GM19035 (cell line): Measurements from ENCODE around the gene ZC3HAV1.
"Not testable (repeated sequence)": the region's sequence is repeated elsewhere in the genome, so short reads cannot be mapped to it uniquely, and the experiment has no call there.

ENCODE experiments used
- ATAC-seq: cut with Tn5 transposase; IDR thresholded peaks from one replicate; pipeline ENCODE4 v1.9.1; 2021; ENCODE audit not compliant: unreplicated experiment

ZC3HAV1 gene

GRCh38 chr7:139055674-139056073 is 53.8 kb downstream of the ZC3HAV1 start:
- ATAC-seq = no peak

- ATAC-seq = not testable (repeated sequence)
These were observed 54.9 kb downstream of the ZC3HAV1 start for GRCh38 chr7:139054656-139055055.

- ATAC-seq = no peak
These were observed 55.4 kb downstream of the ZC3HAV1 start for GRCh38 chr7:139054101-139054500.

- ATAC-seq = no peak
These were observed 57.9 kb downstream of the ZC3HAV1 start for GRCh38 chr7:139051655-139052054.

- no peak for ATAC-seq
These were observed 59.6 kb downstream of the ZC3HAV1 start for GRCh38 chr7:139049936-139050335.

- ATAC-seq = no peak
These were observed 60.4 kb downstream of the ZC3HAV1 start for GRCh38 chr7:139049111-139049510.

- no peak for ATAC-seq
These were observed 61.5 kb downstream of the ZC3HAV1 start for GRCh38 chr7:139047970-139048369.

GRCh38 chr7:139046143-139046542 is 63.4 kb downstream of the ZC3HAV1 start:
- ATAC-seq = no peak

- no peak for ATAC-seq
These were observed 64.4 kb downstream of the ZC3HAV1 start for GRCh38 chr7:139044813-139045794.

- no peak for ATAC-seq
These were observed 65.4 kb downstream of the ZC3HAV1 start for GRCh38 chr7:139043823-139044812.

GRCh38 chr7:139041378-139042085 is 68.0 kb downstream of the ZC3HAV1 start:
- ATAC-seq = no peak

GRCh38 chr7:139038691-139039090 is 70.8 kb downstream of the ZC3HAV1 start:
- ATAC-seq = no peak

- no peak for ATAC-seq
These were observed 72.6 kb downstream of the ZC3HAV1 start for GRCh38 chr7:139036901-139037300.

GRCh38 chr7:139035586-139036353 is 73.8 kb downstream of the ZC3HAV1 start, which contains the start of gene ZC3HAV1L:
TSS of gene ZC3HAV1L (minus strand) at chr7:139036042. CDS start at chr7:139036017, 25 bp downstream.
- peak; percentile 77 for ATAC-seq

- ATAC-seq = peak; percentile 40
These were observed 74.5 kb downstream of the ZC3HAV1 start for GRCh38 chr7:139034855-139035585.

GRCh38 chr7:139034336-139034735 is 75.2 kb downstream of the ZC3HAV1 start:
- ATAC-seq = no peak

- ATAC-seq = no peak
These were observed 76.0 kb downstream of the ZC3HAV1 start for GRCh38 chr7:139033346-139034114.

GRCh38 chr7:139032473-139032872 is 77.0 kb downstream of the ZC3HAV1 start:
- no peak for ATAC-seq
